Keratinocyte (primary cell): ENCODE data around the gene ADCY5. TPM values are rescaled to one million over a fixed set of nuclear protein-coding genes. Genes with fewer than 3 reads are reported as not detected.

ENCODE experiments used
- DNase-seq: peaks from one replicate; pipeline ENCODE4 v3.0.0-alpha.2; 2011; ENCODE audit warnings: low read depth, missing footprints, low spot score
- FAIRE-seq: peaks from 2 replicates; lab custom pipeline; 2011; peaks lifted over from hg19 to GRCh38; lab: Jason Lieb, UNC
- H2AFZ ChIP-seq: 2 replicates; pipeline ENCODE4 v1.6.0; 2012; ENCODE audit warnings: low read length, control low read depth, inconsistent platforms; ENCODE audit not compliant: control insufficient read depth
- H3K27ac ChIP-seq: 2 replicates; pipeline ENCODE4 v1.5.1; 2011; ENCODE audit warnings: low read length; ENCODE audit not compliant: control insufficient read depth, insufficient read depth
- H3K27me3 ChIP-seq: 3 replicates; pipeline ENCODE4 v1.6.0; 2011; ENCODE audit warnings: low read length; ENCODE audit not compliant: control insufficient read depth, insufficient read depth; ENCODE audit errors: extremely low read depth
- H3K36me3 ChIP-seq, 2 experiments: 2 replicates in 1 of 2; 3 replicates in 1 of 2; pipeline ENCODE4 v1.5.1; 2011; ENCODE audit warnings: low read length in 2 of 2, mild to moderate bottlenecking in 1 of 2; ENCODE audit not compliant: control insufficient read depth in 2 of 2, insufficient read depth in 2 of 2; ENCODE audit errors: extremely low read depth in 1 of 2
- H3K4me1 ChIP-seq: 3 replicates; pipeline ENCODE4 v1.5.1; 2011; ENCODE audit warnings: low read length; ENCODE audit not compliant: control insufficient read depth, insufficient read depth; ENCODE audit errors: extremely low read depth
- H3K4me2 ChIP-seq: 3 replicates; pipeline ENCODE4 v1.6.0; 2011; ENCODE audit warnings: low read depth, low read length; ENCODE audit not compliant: control insufficient read depth, insufficient read depth; ENCODE audit errors: extremely low read depth
- H3K4me3 ChIP-seq, 3 experiments: fragments of 200-600 bp in 1 of 3; sonication (generic) in 1 of 3; 2 replicates in 2 of 3; 3 replicates in 1 of 3; pipeline ENCODE4 v1.5.1; 2011 to 2016; ENCODE audit warnings: low read length in 3 of 3, mild to moderate bottlenecking in 3 of 3, control low read depth in 2 of 3, inconsistent platforms in 1 of 3, low read depth in 1 of 3, mixed read lengths in 1 of 3, mixed run types in 1 of 3, moderate library complexity in 1 of 3; ENCODE audit not compliant: control insufficient read depth in 2 of 3, insufficient read depth in 2 of 3; ENCODE audit errors: extremely low read depth in 1 of 3
- H3K79me2 ChIP-seq: 2 replicates; pipeline ENCODE4 v1.6.0; 2012; ENCODE audit warnings: low read length; ENCODE audit not compliant: control insufficient read depth, insufficient read depth
- H3K9ac ChIP-seq: 3 replicates; pipeline ENCODE4 v1.6.0; 2011; ENCODE audit warnings: low read length; ENCODE audit not compliant: control insufficient read depth, insufficient read depth; ENCODE audit errors: extremely low read depth
- H3K9me1 ChIP-seq: 3 replicates; pipeline ENCODE4 v1.6.0; 2011; ENCODE audit warnings: low read length; ENCODE audit not compliant: control insufficient read depth, insufficient read depth; ENCODE audit errors: extremely low read depth
- H3K9me3 ChIP-seq: 2 replicates; pipeline ENCODE4 v1.5.1; 2012; ENCODE audit warnings: low read depth, low read length; ENCODE audit not compliant: control insufficient read depth
- H4K20me1 ChIP-seq: 3 replicates; pipeline ENCODE4 v1.6.0; 2011; ENCODE audit warnings: low read length; ENCODE audit not compliant: control insufficient read depth, insufficient read depth; ENCODE audit errors: extremely low read depth
- CTCF ChIP-seq, 3 experiments: IDR thresholded peaks in 1 of 3; conservative IDR thresholded peaks in 1 of 3; optimal IDR thresholded peaks in 1 of 3; 2 replicates in 2 of 3; 3 replicates in 1 of 3; pipeline versions ENCODE3 to v1.5.1; 2011; ENCODE audit warnings: low read length in 3 of 3, mild to moderate bottlenecking in 3 of 3, moderate library complexity in 2 of 3, control low read depth in 1 of 3, inconsistent platforms in 1 of 3; ENCODE audit not compliant: insufficient read depth in 2 of 3; ENCODE audit errors: extremely low read depth in 1 of 3
- EZH2 ChIP-seq: IDR thresholded peaks from one replicate; pipeline ENCODE4 v1.6.1; 2012; ENCODE audit warnings: inconsistent platforms, mild to moderate bottlenecking, low read length, moderate library complexity
- dilution Hi-C: fragments of 300-500 bp; cut with MboI; formaldehyde crosslinking; loops from one replicate; pipeline ENCODE4 v1.7.0; 2020; ENCODE audit warnings: low sequenced_read_pairs; ENCODE audit not compliant: extremely low pct_ligation_motif_present
- polyA plus RNA-seq, 5 experiments: library from polyadenylated mRNA; depleted of rRNA in 3 of 5; stranded (reverse) in 3 of 5; stranded (forward) in 1 of 5; unstranded in 1 of 5; fragments of >200 nt; gene quantifications; 1 replicate in 1 of 5; 2 replicates in 3 of 5; 3 replicates in 1 of 5; pipeline versions ENCODE4 v1.2.1 to v1.2.3, GENCODE V29; 2011 to 2012; ENCODE audit warnings: missing spikeins in 2 of 5, low read depth in 1 of 5, low replicate concordance in 1 of 5

Gene ADCY5
- polyA plus RNA-seq, 1 donor (not counting 4 experiments of a cell fraction or from before 2014, with no cell fraction given) = not detected

- Histone ChIP-seq H2AFZ (no peak overlapping the region), H3K9me3 (no peaks in the 10 kb centered on the region), H3K4me2 (no peak overlapping the region), H3K9me1 (no peaks in the 10 kb centered on the region), H3K79me2 (no peaks in the 10 kb centered on the region), H3K27ac (no peak overlapping the region), H3K4me1 (no peaks in the 10 kb centered on the region), H3K27me3 (peaks cover 7% of the 10 kb centered on the region), H3K9ac (no peak overlapping the region), H3K4me3 (no peak overlapping the region), H4K20me1 (no peaks in the 10 kb centered on the region), H3K36me3 (no peaks in the 10 kb centered on the region)
- dilution Hi-C loops = no loop called here
- FAIRE-seq (no peak), DNase-seq (no peak)
- TF ChIP-seq EZH2 (no peak), CTCF (optimal IDR thresholded peaks at IDR 0.05 in 1 of 3, IDR thresholded peaks at IDR 0.05 in 1 of 3, conservative IDR thresholded peaks at IDR 0.05 in 1 of 3; ENCODE audit: extremely low read depth in 1 of 3, insufficient read depth in 2 of 3, low read length in 3 of 3) (no peak)
Observed at GRCh38 chr3:123337226-123337625, 111.7 kb downstream of the ADCY5 start.

GRCh38 chr3:123336441-123336851 is 112.4 kb downstream of the ADCY5 start:
- H3K36me3 ChIP-seq = no peaks in the 10 kb centered on the region
- TF ChIP-seq CTCF (optimal IDR thresholded peaks at IDR 0.05 in 1 of 3, IDR thresholded peaks at IDR 0.05 in 1 of 3, conservative IDR thresholded peaks at IDR 0.05 in 1 of 3; ENCODE audit: extremely low read depth in 1 of 3, insufficient read depth in 2 of 3, low read length in 3 of 3) = no peak
- no peak for TF ChIP-seq EZH2
- no peak overlapping the region for H3K27ac ChIP-seq
- DNase-seq (no peak), FAIRE-seq (no peak)
- no peak overlapping the region for H2AFZ ChIP-seq
- no peaks in the 10 kb centered on the region for H3K4me1 ChIP-seq
- H3K9ac ChIP-seq = no peak overlapping the region
- no peak overlapping the region for H3K4me3 ChIP-seq
- H3K4me2 ChIP-seq = no peak overlapping the region
- H3K9me3 ChIP-seq = no peaks in the 10 kb centered on the region
- H3K9me1 ChIP-seq = no peaks in the 10 kb centered on the region
- H3K27me3 ChIP-seq = peaks cover 7% of the 10 kb centered on the region
- dilution Hi-C loops = no loop called here
- H3K79me2 ChIP-seq = no peaks in the 10 kb centered on the region
- no peaks in the 10 kb centered on the region for H4K20me1 ChIP-seq
